Mucosa of descending colon (tissue), 3 donors: Measurements from ENCODE around the gene EFS. TPM values are rescaled to one million over a fixed set of nuclear protein-coding genes. Genes with fewer than 3 reads are reported as not detected.

ENCODE experiments used
- ATAC-seq: fragments of 200-7000 bp; cut with Tn5 transposase; one replicate; pipeline ENCODE4 v1.9.1; 2020; ENCODE audit warnings: mild to moderate bottlenecking, moderate library complexity
- DNase-seq, 3 donors: peaks; one replicate each; pipeline ENCODE4 v3.0.0-alpha.2; 2020
- H3K36me3 ChIP-seq: fragments of 200-600 bp; one replicate; pipeline ENCODE4 v1.8.0; 2021; ENCODE audit warnings: low read depth, mild to moderate bottlenecking
- H3K4me1 ChIP-seq: fragments of 200-600 bp; one replicate; pipeline ENCODE4 v1.8.0; 2021; ENCODE audit warnings: low read depth, mild to moderate bottlenecking
- H3K4me3 ChIP-seq: fragments of 200-600 bp; one replicate; pipeline ENCODE4 v1.8.0; 2021; ENCODE audit warnings: mild to moderate bottlenecking
- H3K9me3 ChIP-seq: fragments of 200-600 bp; one replicate; pipeline ENCODE4 v1.8.0; 2021; ENCODE audit warnings: mild to moderate bottlenecking
- CTCF ChIP-seq: fragments of 200-600 bp; IDR thresholded peaks from one replicate; pipeline ENCODE4 v1.8.0; 2022; ENCODE audit warnings: antibody characterized with exemption, mild to moderate bottlenecking
- intact Hi-C, 2 donors: fragments of 100-400 bp; cut with DNase I in 1 of 2; cut with micrococcal nuclease in 1 of 2; formaldehyde crosslinking; loops; one replicate each; pipeline versions ENCODE4 v1.11.0 to v1.11.1; 2022; cut with DNase I, micrococcal nuclease
- total RNA-seq, 3 donors: library from RNA; stranded (reverse); fragmentation: NEBNext Ultra II Directional in 2 of 3; extraction: Animal tissue kit (Norgen Biotek cat#: 25700) in 2 of 3; gene quantifications; one replicate each; pipeline versions ENCODE4 v1.2.1 to v1.2.4, GENCODE V29; 2021 to 2023
- donor health status: DM: no; HTN: no; CAD: no; lungs with moderate emphysema.
- donor health status: DM: no; HTN: no; CAD: no.
- donor health status: DM: no; HTN: yes; CAD: no.

Gene EFS
- total RNA-seq, 3 donors from 2014 or later = 0.98 to 16.6 (median 3.3) TPM

GRCh38 chr14:23344481-23344880, 20.5 kb downstream of the EFS start:
- ATAC-seq = no peak

GRCh38 chr14:23339506-23340268, 25.3 kb downstream of the EFS start:
- ATAC-seq (no peak), DNase-seq (no peak)
- no peaks in the 10 kb centered on the region for H3K4me1 ChIP-seq
- H3K36me3 ChIP-seq = no peaks in the 10 kb centered on the region
- H3K4me3 ChIP-seq = no peak overlapping the region
- TF ChIP-seq CTCF = no peak
- intact Hi-C loops = no loop called here
- H3K9me3 ChIP-seq = peaks cover 10% of the 10 kb centered on the region

More at GRCh38 chr14:23344481-23344880, 20.5 kb downstream of the EFS start:
- no peak for DNase-seq
- H3K4me1 ChIP-seq = no peaks in the 10 kb centered on the region
- intact Hi-C loops = no loop called here
- no peak for TF ChIP-seq CTCF
- peaks cover 7% of the 10 kb centered on the region for H3K9me3 ChIP-seq
- no peak overlapping the region for H3K4me3 ChIP-seq
- no peaks in the 10 kb centered on the region for H3K36me3 ChIP-seq

- H3K4me1 ChIP-seq = no peaks in the 10 kb centered on the region
- ATAC-seq (no peak), DNase-seq (no peak)
- intact Hi-C loops = no loop called here
- no peaks in the 10 kb centered on the region for H3K36me3 ChIP-seq
- TF ChIP-seq CTCF = no peak
- H3K4me3 ChIP-seq = no peak overlapping the region
- peaks cover 10% of the 10 kb centered on the region for H3K9me3 ChIP-seq
These were observed 29.3 kb downstream of the EFS start for GRCh38 chr14:23335623-23336022.

- intact Hi-C loops = loop anchor here (5.0 to 10.0 kb wide), 2 partner anchors 49 to 137 kb away; partner anchors contain the start of genes CMTM5 (in 1 of the 2) and NGDN (in 1 of the 2)
These were observed 36.8 kb downstream of the EFS start for GRCh38 chr14:23327947-23328744.

More at GRCh38 chr14:23327947-23328744, 36.8 kb downstream of the EFS start:
- Histone ChIP-seq H3K36me3 (no peaks in the 10 kb centered on the region), H3K9me3 (no peaks in the 10 kb centered on the region), H3K4me1 (peaks cover 4% of the 10 kb centered on the region), H3K4me3 (no peak overlapping the region)
- DNase-seq (peak in 1 of 3 donors; percentile 80), ATAC-seq (peak; percentile 89)
- TF ChIP-seq CTCF = peak; percentile 61
